H1 (cell line): ENCODE results near the gene ANO9. TPM values are rescaled to one million over a fixed set of nuclear protein-coding genes. Genes with fewer than 3 reads are reported as not detected.
"Not testable (repeated sequence)": the region's sequence is repeated elsewhere in the genome, so short reads cannot be mapped to it uniquely, and the experiment has no call there.

Experiments used
- CTCF ChIA-PET: fragments of 300-600 bp; sonication (Branson Sonifier 250); formaldehyde crosslinking; loops from one replicate; lab custom pipeline; 2021; ENCODE audit not compliant: partially characterized antibody; lab: Charles Lee
- POLR2A ChIA-PET: fragments of 300-600 bp; sonication (Branson Sonifier 250); formaldehyde crosslinking; loops from one replicate; lab custom pipeline; 2021; ENCODE audit warnings: inconsistent platforms; ENCODE audit not compliant: partially characterized antibody; lab: Charles Lee
- DNase-seq, 2 experiments: peaks; one replicate each; pipeline versions ENCODE4 v3.0.0 to v3.0.0-alpha.2; 2010 to 2022; ENCODE audit warnings: low spot score in 2 of 2, low read depth in 1 of 2, mixed read lengths in 1 of 2
- FAIRE-seq: peaks from 2 replicates; lab custom pipeline; 2011; peaks lifted over from hg19 to GRCh38; lab: Jason Lieb, UNC
- H2AFZ ChIP-seq: 2 replicates; pipeline ENCODE4 v1.8.1; 2012; ENCODE audit warnings: low read length, inconsistent platforms
- H2AK5ac ChIP-seq: 2 replicates; pipeline ENCODE4 v1.6.1; 2013; ENCODE audit warnings: low read depth, low read length
- H2BK120ac ChIP-seq: replicated peaks from 2 replicates; pipeline ENCODE3; 2013; ENCODE audit warnings: low read depth, low read length, inconsistent platforms
- H2BK12ac ChIP-seq: 2 replicates; pipeline ENCODE4 v1.6.1; 2013; ENCODE audit warnings: low read depth, low read length
- H2BK15ac ChIP-seq: 2 replicates; pipeline ENCODE4 v1.6.1; 2013; ENCODE audit warnings: low read length
- H2BK20ac ChIP-seq: 2 replicates; pipeline ENCODE4 v1.6.1; 2013; ENCODE audit warnings: low read length
- H2BK5ac ChIP-seq: 2 replicates; pipeline ENCODE4 v1.6.1; 2013; ENCODE audit warnings: low read depth, low read length
- H3K14ac ChIP-seq: 2 replicates; pipeline ENCODE4 v1.6.1; 2013; ENCODE audit warnings: inconsistent platforms; ENCODE audit not compliant: insufficient read length
- H3K18ac ChIP-seq: 2 replicates; pipeline ENCODE4 v1.6.1; 2013; ENCODE audit warnings: low read length; ENCODE audit errors: extremely low read depth
- H3K23ac ChIP-seq: 2 replicates; pipeline ENCODE4 v1.6.1; 2013; ENCODE audit warnings: inconsistent platforms; ENCODE audit not compliant: insufficient read length
- H3K23me2 ChIP-seq: 2 replicates; pipeline ENCODE4 v1.6.1; 2013; ENCODE audit warnings: low read depth, low read length
- H3K27ac ChIP-seq: 2 replicates; pipeline ENCODE4 v1.6.1; 2011; ENCODE audit warnings: low read depth, low read length, inconsistent platforms
- H3K27me3 ChIP-seq, 4 experiments: replicated peaks in 1 of 4; 1 replicate in 1 of 4; 2 replicates in 3 of 4; pipeline versions ENCODE4 v1.6.1 to v1.8.1; 2011 to 2013; ENCODE audit warnings: low read length in 3 of 4, mild to moderate bottlenecking in 3 of 4, inconsistent platforms in 2 of 4, mixed read lengths in 2 of 4, moderate library complexity in 1 of 4; ENCODE audit not compliant: control insufficient read depth in 3 of 4, insufficient read depth in 3 of 4; ENCODE audit errors: extremely low read depth in 1 of 4
- H3K36me3 ChIP-seq, 4 experiments: 2 replicates each; pipeline versions ENCODE4 v1.6.1 to v1.8.1; 2011 to 2013; ENCODE audit warnings: mild to moderate bottlenecking in 4 of 4, low read length in 3 of 4, moderate library complexity in 2 of 4, control low read depth in 1 of 4, inconsistent platforms in 1 of 4; ENCODE audit not compliant: insufficient read depth in 4 of 4, control insufficient read depth in 2 of 4
- H3K4ac ChIP-seq: replicated peaks from 2 replicates; pipeline ENCODE3; 2013; ENCODE audit warnings: low read length, low read depth, mixed read lengths, inconsistent platforms; ENCODE audit not compliant: insufficient read length
- H3K4me1 ChIP-seq, 4 experiments: replicated peaks in 1 of 4; 1 replicate in 1 of 4; 2 replicates in 3 of 4; pipeline versions ENCODE4 v1.6.1 to v1.8.1; 2011 to 2013; ENCODE audit warnings: low read length in 3 of 4, inconsistent platforms in 2 of 4, mixed read lengths in 1 of 4; ENCODE audit not compliant: insufficient read depth in 4 of 4, control insufficient read depth in 3 of 4
- H3K4me2 ChIP-seq, 2 experiments: 2 replicates each; pipeline versions ENCODE4 v1.6.1 to v1.8.1; 2011 to 2013; ENCODE audit warnings: low read depth in 2 of 2, low read length in 2 of 2, control low read depth in 1 of 2, inconsistent platforms in 1 of 2, mild to moderate bottlenecking in 1 of 2; ENCODE audit not compliant: insufficient read depth in 1 of 2
- H3K4me3 ChIP-seq, 4 experiments: fragments of 200-600, 300-600 bp in 1 of 4; sonication (generic), shearing (Covaris generic), sonication (Bioruptor Twin) in 1 of 4; 2 replicates each; pipeline versions ENCODE4 v1.5.1 to v1.8.1; 2011 to 2016; ENCODE audit warnings: low read length in 4 of 4, low read depth in 3 of 4, control low read depth in 2 of 4, inconsistent platforms in 2 of 4, mild to moderate bottlenecking in 2 of 4, mixed read lengths in 1 of 4, moderate library complexity in 1 of 4; ENCODE audit not compliant: insufficient read depth in 2 of 4; ENCODE audit errors: extremely low read depth in 1 of 4
- H3K56ac ChIP-seq: replicated peaks from 2 replicates; pipeline ENCODE3; 2013; ENCODE audit warnings: low read depth, mild to moderate bottlenecking, mixed read lengths, low read length, inconsistent platforms; ENCODE audit not compliant: insufficient read length
- H3K79me1 ChIP-seq: 2 replicates; pipeline ENCODE4 v1.6.1; 2013; ENCODE audit warnings: low read depth, low read length, control low read depth
- H3K79me2 ChIP-seq, 2 experiments: 2 replicates each; pipeline versions ENCODE4 v1.6.1 to v1.8.1; 2012 to 2013; ENCODE audit warnings: low read length in 2 of 2, mild to moderate bottlenecking in 2 of 2, inconsistent platforms in 1 of 2; ENCODE audit not compliant: insufficient read depth in 2 of 2, control insufficient read depth in 1 of 2
- H3K9ac ChIP-seq, 4 experiments: replicated peaks in 1 of 4; 1 replicate in 1 of 4; 2 replicates in 3 of 4; pipeline versions ENCODE4 v1.6.1 to v1.8.1; 2011 to 2013; ENCODE audit warnings: low read depth in 3 of 4, low read length in 3 of 4, control low read depth in 2 of 4, mild to moderate bottlenecking in 2 of 4, moderate library complexity in 2 of 4, inconsistent platforms in 1 of 4; ENCODE audit errors: extremely low read depth in 1 of 4
- H3K9me3 ChIP-seq, 2 experiments: 2 replicates each; pipeline versions ENCODE4 v1.6.1 to v1.8.1; 2012 to 2013; ENCODE audit warnings: mild to moderate bottlenecking in 2 of 2, moderate library complexity in 2 of 2, control low read depth in 1 of 2, inconsistent platforms in 1 of 2, low read depth in 1 of 2, low read length in 1 of 2, mixed read lengths in 1 of 2; ENCODE audit not compliant: insufficient read depth in 2 of 2
- H4K20me1 ChIP-seq, 2 experiments: replicated peaks in 1 of 2; 2 replicates each; pipeline versions ENCODE3 to v1.8.1; 2011 to 2013; ENCODE audit warnings: inconsistent platforms in 2 of 2, low read length in 2 of 2, mild to moderate bottlenecking in 1 of 2; ENCODE audit not compliant: insufficient read depth in 2 of 2, control insufficient read depth in 1 of 2
- H4K5ac ChIP-seq: 2 replicates; pipeline ENCODE4 v1.6.1; 2013; ENCODE audit warnings: low read length, low read depth, mixed read lengths, inconsistent platforms; ENCODE audit not compliant: insufficient read length
- H4K8ac ChIP-seq: 2 replicates; pipeline ENCODE4 v1.8.0; 2013; ENCODE audit warnings: mild to moderate bottlenecking, moderate library complexity, low read length, inconsistent platforms; ENCODE audit not compliant: insufficient read depth; ENCODE audit errors: extremely low read depth
- H4K91ac ChIP-seq: replicated peaks from 2 replicates; pipeline ENCODE3; 2013; ENCODE audit warnings: low read length, mixed read lengths, inconsistent platforms; ENCODE audit not compliant: insufficient read length
- CREB1 ChIP-seq: IDR thresholded peaks from 2 replicates; pipeline ENCODE4 v1.6.1; 2012; ENCODE audit warnings: inconsistent platforms
- HDAC6 ChIP-seq: IDR thresholded peaks from one replicate; pipeline ENCODE4 v1.7.1; 2012; ENCODE audit warnings: low read depth, mild to moderate bottlenecking, inconsistent platforms, low read length, moderate library complexity
- MAFK ChIP-seq: IDR thresholded peaks from 2 replicates; pipeline ENCODE4 v1.6.1; 2012; ENCODE audit warnings: low read depth, mild to moderate bottlenecking, improper control_type of control experiment, low read length
- SP4 ChIP-seq: IDR thresholded peaks from 2 replicates; pipeline ENCODE4 v1.6.1; 2012; ENCODE audit warnings: low read length, inconsistent platforms
- USF2 ChIP-seq: IDR thresholded peaks from 2 replicates; pipeline ENCODE4 v1.6.1; 2011; ENCODE audit warnings: low read length, improper control_type of control experiment
- ZNF274 ChIP-seq: IDR thresholded peaks from 2 replicates; pipeline ENCODE4 v1.7.0; 2012; ENCODE audit warnings: low read length, borderline replicate concordance; ENCODE audit errors: extremely low read depth
- WGBS, 2 experiments: shearing (Covaris generic) in 1 of 2; methylation state at CpG; one replicate each; pipeline versions ENCODE4 v1.1.6 to v1.1.7; 2013 to 2015; ENCODE audit warnings: low lambda C conversion rate in 2 of 2, mixed read lengths in 2 of 2, inconsistent platforms in 1 of 2, low coverage in 1 of 2, missing lambda C conversion rate in 1 of 2; ENCODE audit not compliant: insufficient replicate concordance in 2 of 2, insufficient coverage in 1 of 2, insufficient read length in 1 of 2; ENCODE audit errors: extremely low coverage in 1 of 2, missing lambda C conversion rate in 1 of 2; 5-methylcytosine and 5-hydroxymethylcytosine counted together
- polyA plus RNA-seq, 7 experiments: library from polyadenylated mRNA; depleted of rRNA in 3 of 7; stranded (reverse) in 5 of 7; unstranded in 2 of 7; fragments of >200 nt in 5 of 7; fragments of 200-250 nt in 2 of 7; gene quantifications; 1 replicate in 5 of 7; 2 replicates in 1 of 7; 4 replicates in 1 of 7; pipeline versions ENCODE4 v1.2.1 to v1.2.3, GENCODE V29; 2011 to 2013; ENCODE audit warnings: missing spikeins in 2 of 7, mixed read lengths in 2 of 7
- total RNA-seq: library from RNA; stranded (reverse); fragmentation: NEBNext Ultra II Directional; extraction: Animal tissue kit (Norgen Biotek cat#: 25700); gene quantifications from 2 replicates; pipeline ENCODE4 v1.2.1, GENCODE V29; 2021

ANO9 gene
- total and polyA plus RNA-seq, 2 of the 8 experiments (the other 6 are each of a cell fraction or from before 2014, with no cell fraction given), result 20.0 to 20.7 TPM

- no peak for TF ChIP-seq USF2
- no peak for TF ChIP-seq SP4
- TF ChIP-seq MAFK, result no peak
- TF ChIP-seq CREB1, result no peak
- TF ChIP-seq HDAC6, result no peak
- TF ChIP-seq ZNF274, result no peak
These were observed 4.5 kb downstream of the ANO9 start (continued) for GRCh38 chr11:437228-437870.

- H2BK20ac ChIP-seq, H2BK12ac ChIP-seq, H4K20me1 ChIP-seq, H3K14ac ChIP-seq, H2AK5ac ChIP-seq, H3K36me3 ChIP-seq, H3K27ac ChIP-seq, DNase-seq, H4K5ac ChIP-seq, H3K79me1 ChIP-seq, H2AFZ ChIP-seq, H3K4me2 ChIP-seq, H3K23me2 ChIP-seq, H3K27me3 ChIP-seq, H4K91ac ChIP-seq, H2BK5ac ChIP-seq, H2BK15ac ChIP-seq, CTCF ChIA-PET, H3K79me2 ChIP-seq, H2BK120ac ChIP-seq, H4K8ac ChIP-seq, H3K9ac ChIP-seq, H3K4ac ChIP-seq, H3K23ac ChIP-seq, H3K56ac ChIP-seq, H3K4me3 ChIP-seq, FAIRE-seq, H3K4me1 ChIP-seq, H3K18ac ChIP-seq, POLR2A ChIA-PET: not testable (repeated sequence)
- peaks cover 6 to 10% of the 10 kb centered on the region in 2 experiments; a peak in 3 of 4 replicates for H3K9me3 ChIP-seq
- WGBS, 2 experiments, result 88% methylated on average over 1 of the region's 1 CpG; no CpG with 5 or more reads in 1 of the 2 experiments
These were observed 6.6 kb downstream of the ANO9 start for GRCh38 chr11:434999-435740.
